Measurements from ENCODE around the gene GEMIN7. TPM values are rescaled to one million over a fixed set of nuclear protein-coding genes. Genes with fewer than 3 reads are reported as not detected.
A peak's percentile ranks its signal among the peaks of the same experiment; 100 is the strongest.

Gene GEMIN7
- total RNA-seq, 6 experiments from 2014 or later, result 10.9 to 27.5 (median 14.0) TPM

GRCh38 chr19:45123440-45123850 lies 44.4 kb downstream of the GEMIN7 start:
- Histone ChIP-seq H3K27me3 (no peaks in the 10 kb centered on the region), H3K4me1 (no peaks in the 10 kb centered on the region), H3K9me3 (no peaks in the 10 kb centered on the region), H3K27ac (no peak overlapping the region), H3K36me3 (no peaks in the 10 kb centered on the region), H3K4me3 (no peak overlapping the region)
- TF ChIP-seq POLR2A (IDR thresholded peaks at IDR 0.05) (no peak), CTCF (IDR thresholded peaks at IDR 0.05) (no peak)
- no peak for ATAC-seq
- intact Hi-C loops (cut with DNase I), result no loop called here
- WGBS (ENCODE audit: insufficient coverage, low coverage, low lambda C conversion rate, missing lambda C conversion rate), result 76% methylated on average over 7 of the region's 9 CpGs
- no peak for DNase-seq

- H3K9me3 ChIP-seq, result no peaks in the 10 kb centered on the region
- ATAC-seq, result no peak
- no peaks in the 10 kb centered on the region for H3K36me3 ChIP-seq
- H3K27ac ChIP-seq, result no peak overlapping the region
- DNase-seq, result no peak
- H3K27me3 ChIP-seq, result no peaks in the 10 kb centered on the region
- H3K4me1 ChIP-seq, result no peaks in the 10 kb centered on the region
- intact Hi-C loops (cut with DNase I), result no loop called here
- TF ChIP-seq CTCF (IDR thresholded peaks at IDR 0.05) (no peak), POLR2A (IDR thresholded peaks at IDR 0.05) (no peak)
- no peak overlapping the region for H3K4me3 ChIP-seq
- 92% methylated on average over 4 of the region's 6 CpGs for WGBS (ENCODE audit: insufficient coverage, low coverage, low lambda C conversion rate, missing lambda C conversion rate)
These were observed 45.0 kb downstream of the GEMIN7 start for GRCh38 chr19:45124021-45124420.

GRCh38 chr19:45125360-45125759 lies 46.3 kb downstream of the GEMIN7 start:
- 93% methylated on average over 9 of the region's 9 CpGs for WGBS (ENCODE audit: insufficient coverage, low coverage, low lambda C conversion rate, missing lambda C conversion rate)
- intact Hi-C loops (cut with DNase I), result no loop called here
- no peaks in the 10 kb centered on the region for H3K9me3 ChIP-seq

GRCh38 chr19:45125975-45126493 lies 47.0 kb downstream of the GEMIN7 start:
- Histone ChIP-seq H3K9me3 (no peaks in the 10 kb centered on the region), H3K4me1 (no peaks in the 10 kb centered on the region), H3K36me3 (no peaks in the 10 kb centered on the region), H3K4me3 (no peak overlapping the region), H3K27me3 (no peaks in the 10 kb centered on the region), H3K27ac (no peak overlapping the region)
- ATAC-seq (peak; percentile 83 to 90 (median 86)), DNase-seq (peak in 2 of 3 donors; percentile 68 to 74)
- intact Hi-C loops (cut with DNase I), result no loop called here
- TF ChIP-seq CTCF (IDR thresholded peaks at IDR 0.05), result peak; percentile 71 to 81 (median 79)
- TF ChIP-seq POLR2A (IDR thresholded peaks at IDR 0.05), result no peak
- WGBS (ENCODE audit: insufficient coverage, low coverage, low lambda C conversion rate, missing lambda C conversion rate), result 0% methylated on average over 1 of the region's 12 CpGs

More at GRCh38 chr19:45125360-45125759, 46.3 kb downstream of the GEMIN7 start:
- no peak overlapping the region for H3K27ac ChIP-seq
- H3K36me3 ChIP-seq, result no peaks in the 10 kb centered on the region
- DNase-seq, result no peak
- TF ChIP-seq POLR2A (IDR thresholded peaks at IDR 0.05) (no peak), CTCF (IDR thresholded peaks at IDR 0.05) (no peak)
- H3K4me3 ChIP-seq, result no peak overlapping the region
- no peak for ATAC-seq
- no peaks in the 10 kb centered on the region for H3K27me3 ChIP-seq
- no peaks in the 10 kb centered on the region for H3K4me1 ChIP-seq

GRCh38 chr19:45126654-45127053 lies 47.6 kb downstream of the GEMIN7 start:
- H3K9me3 ChIP-seq, result no peaks in the 10 kb centered on the region
- TF ChIP-seq CTCF (IDR thresholded peaks at IDR 0.05) (no peak), POLR2A (IDR thresholded peaks at IDR 0.05) (no peak)
- no peak for DNase-seq
- H3K27ac ChIP-seq, result no peak overlapping the region
- H3K36me3 ChIP-seq, result no peaks in the 10 kb centered on the region
- no peaks in the 10 kb centered on the region for H3K4me1 ChIP-seq
- peak in 1 of 4 donors; percentile 47 for ATAC-seq
- H3K4me3 ChIP-seq, result no peak overlapping the region
- WGBS (ENCODE audit: insufficient coverage, low coverage, low lambda C conversion rate, missing lambda C conversion rate), result 72% methylated on average over 7 of the region's 7 CpGs
- no peaks in the 10 kb centered on the region for H3K27me3 ChIP-seq
- intact Hi-C loops (cut with DNase I), result no loop called here
